AG10803 (cell line): Measurements from ENCODE around the gene PREPL.
"Not testable (repeated sequence)": the region's sequence is repeated elsewhere in the genome, so short reads cannot be mapped to it uniquely, and the experiment has no call there.

ENCODE experiments used
- DNase-seq: peaks from one replicate; pipeline ENCODE4 v3.0.0; 2010; ENCODE audit warnings: low read depth
- H3K4me3 ChIP-seq: 2 replicates; pipeline ENCODE4 v1.5.1; 2011; ENCODE audit warnings: mild to moderate bottlenecking, low read length, control low read depth
- CTCF ChIP-seq: conservative IDR thresholded peaks from 2 replicates; pipeline ENCODE4 v1.5.1; 2011; ENCODE audit warnings: mild to moderate bottlenecking, low read length, control low read depth, inconsistent platforms

PREPL gene

GRCh38 chr2:44314362-44314761, 46.9 kb downstream of the PREPL start:
- H3K4me3 ChIP-seq: no peak overlapping the region
- DNase-seq: no peak
- no peak for TF ChIP-seq CTCF

GRCh38 chr2:44310287-44310686, 51.0 kb downstream of the PREPL start:
- no peak for TF ChIP-seq CTCF
- no peak for DNase-seq
- no peak overlapping the region for H3K4me3 ChIP-seq

GRCh38 chr2:44305882-44306281, 55.4 kb downstream of the PREPL start:
- H3K4me3 ChIP-seq: no peak overlapping the region
- TF ChIP-seq CTCF: no peak
- DNase-seq: no peak

- H3K4me3 ChIP-seq: no peak overlapping the region
- TF ChIP-seq CTCF: no peak
- no peak for DNase-seq
Measured at GRCh38 chr2:44304258-44304657, 57.0 kb downstream of the PREPL start.

GRCh38 chr2:44303766-44304165, 57.5 kb downstream of the PREPL start:
- not testable (repeated sequence) for DNase-seq, H3K4me3 ChIP-seq

GRCh38 chr2:44301111-44301510, 60.2 kb downstream of the PREPL start:
- DNase-seq: no peak
- no peak for TF ChIP-seq CTCF
- no peak overlapping the region for H3K4me3 ChIP-seq

GRCh38 chr2:44299635-44300034, 61.7 kb downstream of the PREPL start:
- DNase-seq: no peak
- no peak overlapping the region for H3K4me3 ChIP-seq
- TF ChIP-seq CTCF: no peak

- no peak for TF ChIP-seq CTCF
- H3K4me3 ChIP-seq: no peak overlapping the region
- DNase-seq: no peak
Measured at GRCh38 chr2:44297431-44297830, 63.9 kb downstream of the PREPL start.
